SU-DHL-6 (cell line): Measurements from ENCODE around the gene EPHX1.

ENCODE experiments used
- H2AFZ ChIP-seq: fragments of 200-600 bp; sonication (generic); 2 replicates; pipeline ENCODE4 v1.6.1; 2014; ENCODE audit warnings: low read depth, mild to moderate bottlenecking, moderate library complexity, mixed read lengths, antibody characterized with exemption, low read length; ENCODE audit not compliant: severe bottlenecking
- H3F3A ChIP-seq: fragments of 200-600 bp; shearing (Covaris generic); 2 replicates; pipeline ENCODE4 v1.6.0; 2016; ENCODE audit warnings: antibody characterized with exemption, mild to moderate bottlenecking; ENCODE audit not compliant: insufficient read depth
- H3K27ac ChIP-seq: fragments of 200-600 bp; sonication (generic); 2 replicates; pipeline ENCODE4 v1.5.1; 2016; ENCODE audit warnings: low read depth, mild to moderate bottlenecking, low read length, moderate library complexity, mixed read lengths
- H3K27me3 ChIP-seq: fragments of 200-600 bp; sonication (generic), shearing (Covaris generic); 2 replicates; pipeline ENCODE4 v1.6.0; 2014; ENCODE audit warnings: mild to moderate bottlenecking, low read length
- H3K36me3 ChIP-seq: fragments of 200-600 bp; sonication (generic); 2 replicates; pipeline ENCODE4 v1.6.1; 2014; ENCODE audit warnings: mild to moderate bottlenecking, low read length, mixed read lengths
- H3K4me2 ChIP-seq: fragments of 300-600, 200-600 bp; shearing (Covaris generic), sonication (generic); 2 replicates; pipeline ENCODE4 v1.6.0; 2014; ENCODE audit warnings: low read length, low read depth, mild to moderate bottlenecking; ENCODE audit not compliant: poor library complexity, severe bottlenecking
- H3K4me3 ChIP-seq: fragments of 200-600 bp; sonication (generic); 2 replicates; pipeline ENCODE4 v1.5.1; 2014; ENCODE audit warnings: antibody characterized with exemption, low read length, mild to moderate bottlenecking, mixed read lengths; ENCODE audit not compliant: insufficient read depth, poor library complexity, severe bottlenecking
- H3K79me2 ChIP-seq: fragments of 200-600 bp; sonication (generic); 2 replicates; pipeline ENCODE4 v1.6.1; 2014; ENCODE audit warnings: mild to moderate bottlenecking, low read length, moderate library complexity; ENCODE audit not compliant: insufficient read depth
- H3K9ac ChIP-seq: fragments of 200-600 bp; sonication (generic); 2 replicates; pipeline ENCODE4 v1.7.0; 2014; ENCODE audit warnings: mild to moderate bottlenecking, low read length
- H3K9me2 ChIP-seq: fragments of 200-600 bp; sonication (generic); replicated peaks from 2 replicates; pipeline ENCODE4 v1.6.1; 2014; ENCODE audit warnings: low read length; ENCODE audit not compliant: insufficient read depth
- H3K9me3 ChIP-seq: fragments of 200-600 bp; sonication (generic); 2 replicates; pipeline ENCODE4 v1.6.1; 2014; ENCODE audit warnings: low read length, mixed read lengths; ENCODE audit not compliant: insufficient read depth
- H4K20me1 ChIP-seq: fragments of 200-600 bp; sonication (generic); 2 replicates; pipeline ENCODE4 v1.6.1; 2014; ENCODE audit warnings: low read depth, mild to moderate bottlenecking, antibody characterized with exemption, low read length, moderate library complexity, mixed read lengths
- CTCF ChIP-seq: fragments of 200-600 bp; sonication (generic); IDR thresholded peaks from one replicate; pipeline ENCODE4 v1.5.1; 2017; ENCODE audit warnings: antibody characterized with exemption, mild to moderate bottlenecking, low read length, moderate library complexity; ENCODE audit not compliant: insufficient read depth, poor library complexity, severe bottlenecking
- EZH2phosphoT487 ChIP-seq: fragments of 200-600 bp; sonication (generic), shearing (Covaris generic); conservative IDR thresholded peaks from 2 replicates; pipeline ENCODE4 v1.6.1; 2018; ENCODE audit warnings: mild to moderate bottlenecking, antibody characterized with exemption, low read length, moderate library complexity, mixed read lengths

The EPHX1 gene

GRCh38 chr1:225883616-225884265 lies 73.8 kb downstream of the EPHX1 start:
- no peak overlapping the region for H2AFZ ChIP-seq
- no peaks in the 10 kb centered on the region for H4K20me1 ChIP-seq
- no peaks in the 10 kb centered on the region for H3K9me2 ChIP-seq
- H3K27me3 ChIP-seq: no peaks in the 10 kb centered on the region
- H3K9me3 ChIP-seq: no peaks in the 10 kb centered on the region
- no peak overlapping the region for H3K4me2 ChIP-seq
- H3K36me3 ChIP-seq: no peaks in the 10 kb centered on the region
- H3K9ac ChIP-seq: no peak overlapping the region
- no peak for TF ChIP-seq CTCF
- TF ChIP-seq EZH2phosphoT487: no peak
- H3K79me2 ChIP-seq: no peaks in the 10 kb centered on the region
- no peak overlapping the region for H3K27ac ChIP-seq
- H3K4me3 ChIP-seq: no peak overlapping the region
- H3F3A ChIP-seq: no peaks in the 10 kb centered on the region

DNA sequence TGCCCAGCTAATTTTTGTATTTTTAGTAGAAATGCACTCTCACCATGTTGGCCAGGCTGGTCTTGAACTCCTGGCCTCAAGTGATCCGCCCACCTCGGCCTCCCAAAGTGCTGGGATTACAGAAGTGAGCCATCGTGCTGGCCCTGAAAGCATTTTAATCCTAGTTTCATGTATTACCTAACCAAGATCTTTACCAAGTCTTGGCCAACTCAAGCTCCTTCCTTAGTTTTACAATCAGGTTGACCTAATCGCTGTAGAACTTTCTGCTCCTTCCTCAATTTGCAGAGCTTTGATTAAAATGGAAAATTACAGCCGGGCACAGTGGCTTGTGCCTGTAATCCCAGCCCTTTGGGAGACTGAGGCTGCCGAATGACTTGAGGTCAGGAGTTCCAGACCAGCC lies 75.4 kb downstream of the EPHX1 start:
- Histone ChIP-seq H3K4me2 (no peak overlapping the region), H4K20me1 (no peaks in the 10 kb centered on the region), H3K27ac (no peak overlapping the region), H3K9me2 (no peaks in the 10 kb centered on the region), H3K36me3 (no peaks in the 10 kb centered on the region), H3K9ac (no peak overlapping the region), H3K4me3 (no peak overlapping the region), H3K27me3 (no peaks in the 10 kb centered on the region), H3K9me3 (no peaks in the 10 kb centered on the region), H3F3A (no peaks in the 10 kb centered on the region), H2AFZ (no peak overlapping the region), H3K79me2 (no peaks in the 10 kb centered on the region)
- no peak for TF ChIP-seq CTCF
- TF ChIP-seq EZH2phosphoT487: no peak

DNA sequence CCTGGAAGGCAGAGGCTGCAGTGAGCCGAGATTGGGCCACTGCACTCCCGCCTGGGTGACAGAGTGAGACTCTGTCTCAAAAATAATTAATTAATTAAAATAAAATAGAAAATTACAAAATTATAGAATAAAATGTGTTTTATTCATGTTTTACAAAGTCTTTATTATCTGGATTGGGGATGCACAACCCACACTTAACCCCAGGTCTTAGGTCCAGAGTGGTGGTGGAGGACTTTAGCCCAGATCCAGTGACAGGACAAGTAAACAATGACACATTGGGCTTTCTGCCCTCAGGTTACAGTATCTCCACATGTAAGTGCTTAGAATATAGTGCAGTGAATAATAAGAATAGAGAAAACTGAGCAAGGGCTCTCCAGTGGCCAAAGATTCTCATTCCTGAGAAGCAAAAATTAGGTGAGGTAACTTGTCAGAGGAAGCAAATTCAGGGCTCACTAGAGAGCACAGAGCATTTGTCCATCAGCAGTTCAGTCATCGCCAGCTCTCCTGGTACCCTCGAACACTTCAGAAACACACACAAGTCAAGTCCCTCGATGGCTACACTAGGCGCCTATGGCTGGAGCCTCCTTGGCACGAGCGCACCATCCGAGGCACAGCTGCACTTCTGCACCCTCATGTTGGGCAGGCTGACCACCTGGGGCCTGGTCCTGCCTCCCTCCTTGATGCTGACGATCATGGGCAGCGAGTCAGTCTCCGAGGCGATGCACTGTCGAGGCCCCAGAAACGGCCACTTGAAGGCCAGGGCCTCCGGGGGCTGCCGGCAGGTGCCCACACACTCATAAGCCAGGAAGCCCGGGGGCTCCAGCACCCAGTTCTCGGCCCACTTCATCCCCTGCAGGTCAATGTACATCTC lies 76.5 kb downstream of the EPHX1 start:
- Histone ChIP-seq H4K20me1 (no peaks in the 10 kb centered on the region), H3K9me3 (no peaks in the 10 kb centered on the region), H3K9ac (no peak overlapping the region), H3K9me2 (no peaks in the 10 kb centered on the region), H3F3A (no peaks in the 10 kb centered on the region), H2AFZ (no peak overlapping the region), H3K4me3 (no peak overlapping the region), H3K36me3 (no peaks in the 10 kb centered on the region), H3K27ac (no peak overlapping the region), H3K27me3 (no peaks in the 10 kb centered on the region), H3K79me2 (no peaks in the 10 kb centered on the region), H3K4me2 (no peak overlapping the region)
- TF ChIP-seq CTCF: no peak
- TF ChIP-seq EZH2phosphoT487: no peak
